GM12872 (cell line): ENCODE results near the gene KIAA1671.

Source experiments
- TF ChIP-seq, protein P1 (sequence below): IDR thresholded peaks from 3 replicates; pipeline ENCODE4 v1.5.1; 2011; ENCODE audit warnings: low read depth, mild to moderate bottlenecking, low read length, moderate library complexity; ENCODE audit not compliant: insufficient read depth

The KIAA1671 gene

DNA sequence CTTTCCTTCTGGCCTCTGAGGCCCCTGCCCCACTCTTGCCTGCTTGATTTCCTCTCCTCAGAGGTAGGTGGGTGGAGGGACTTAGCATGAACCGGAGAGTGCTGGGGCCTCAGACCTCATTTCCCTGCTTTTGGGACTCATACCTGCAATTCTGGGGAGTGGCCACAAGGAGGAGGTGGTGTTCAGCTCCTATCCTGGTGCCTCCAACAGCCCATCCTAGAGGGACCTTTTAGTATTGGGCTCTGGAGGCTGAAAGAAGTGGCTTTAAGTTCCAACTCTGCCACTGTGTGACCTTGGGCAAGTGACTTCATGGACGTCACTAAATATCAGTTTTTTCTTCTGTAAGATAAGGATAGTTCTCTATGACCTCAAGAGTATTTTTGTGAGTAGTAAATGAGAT, 98.6 kb downstream of the KIAA1671 start:
- TF ChIP-seq, protein P1, sequence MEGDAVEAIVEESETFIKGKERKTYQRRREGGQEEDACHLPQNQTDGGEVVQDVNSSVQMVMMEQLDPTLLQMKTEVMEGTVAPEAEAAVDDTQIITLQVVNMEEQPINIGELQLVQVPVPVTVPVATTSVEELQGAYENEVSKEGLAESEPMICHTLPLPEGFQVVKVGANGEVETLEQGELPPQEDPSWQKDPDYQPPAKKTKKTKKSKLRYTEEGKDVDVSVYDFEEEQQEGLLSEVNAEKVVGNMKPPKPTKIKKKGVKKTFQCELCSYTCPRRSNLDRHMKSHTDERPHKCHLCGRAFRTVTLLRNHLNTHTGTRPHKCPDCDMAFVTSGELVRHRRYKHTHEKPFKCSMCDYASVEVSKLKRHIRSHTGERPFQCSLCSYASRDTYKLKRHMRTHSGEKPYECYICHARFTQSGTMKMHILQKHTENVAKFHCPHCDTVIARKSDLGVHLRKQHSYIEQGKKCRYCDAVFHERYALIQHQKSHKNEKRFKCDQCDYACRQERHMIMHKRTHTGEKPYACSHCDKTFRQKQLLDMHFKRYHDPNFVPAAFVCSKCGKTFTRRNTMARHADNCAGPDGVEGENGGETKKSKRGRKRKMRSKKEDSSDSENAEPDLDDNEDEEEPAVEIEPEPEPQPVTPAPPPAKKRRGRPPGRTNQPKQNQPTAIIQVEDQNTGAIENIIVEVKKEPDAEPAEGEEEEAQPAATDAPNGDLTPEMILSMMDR = peak; percentile 61; the same call in 2 of the 3 replicates

DNA sequence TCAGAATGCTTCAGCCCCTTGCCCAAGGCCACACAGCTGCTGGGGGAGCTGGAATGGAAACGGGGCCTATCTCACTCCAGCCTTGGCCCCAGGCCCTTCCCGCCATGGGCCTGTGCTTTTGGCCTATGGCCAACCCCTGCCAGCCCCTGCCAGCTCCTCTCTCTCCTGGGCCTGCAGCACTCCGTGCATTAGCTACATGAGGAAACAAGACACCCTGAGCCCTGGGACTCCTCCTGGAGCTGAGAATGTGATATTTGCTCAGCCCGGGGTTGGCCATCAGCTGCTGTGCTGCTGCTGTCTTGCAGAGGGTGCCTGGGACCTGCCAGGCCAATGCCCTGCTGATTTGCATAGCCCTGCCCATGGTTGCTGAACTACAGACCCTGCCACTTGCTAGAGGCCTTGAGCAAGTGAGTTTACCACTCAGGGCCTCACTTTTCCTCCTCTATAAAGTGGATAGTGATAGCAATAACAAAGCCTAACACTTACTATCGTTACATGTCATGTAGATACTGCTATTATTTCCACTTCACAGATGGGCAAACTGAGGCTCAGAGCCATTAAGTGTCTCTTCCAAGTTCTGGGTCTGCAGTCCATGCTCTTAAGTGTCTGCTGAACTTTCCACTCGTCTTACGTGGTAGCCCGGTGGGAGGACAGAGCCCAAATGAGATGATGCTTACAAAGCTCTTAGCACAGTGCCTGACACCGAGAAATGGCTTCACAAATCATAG, 99.6 kb downstream of the KIAA1671 start:
- TF ChIP-seq, protein P1 = no peak

DNA sequence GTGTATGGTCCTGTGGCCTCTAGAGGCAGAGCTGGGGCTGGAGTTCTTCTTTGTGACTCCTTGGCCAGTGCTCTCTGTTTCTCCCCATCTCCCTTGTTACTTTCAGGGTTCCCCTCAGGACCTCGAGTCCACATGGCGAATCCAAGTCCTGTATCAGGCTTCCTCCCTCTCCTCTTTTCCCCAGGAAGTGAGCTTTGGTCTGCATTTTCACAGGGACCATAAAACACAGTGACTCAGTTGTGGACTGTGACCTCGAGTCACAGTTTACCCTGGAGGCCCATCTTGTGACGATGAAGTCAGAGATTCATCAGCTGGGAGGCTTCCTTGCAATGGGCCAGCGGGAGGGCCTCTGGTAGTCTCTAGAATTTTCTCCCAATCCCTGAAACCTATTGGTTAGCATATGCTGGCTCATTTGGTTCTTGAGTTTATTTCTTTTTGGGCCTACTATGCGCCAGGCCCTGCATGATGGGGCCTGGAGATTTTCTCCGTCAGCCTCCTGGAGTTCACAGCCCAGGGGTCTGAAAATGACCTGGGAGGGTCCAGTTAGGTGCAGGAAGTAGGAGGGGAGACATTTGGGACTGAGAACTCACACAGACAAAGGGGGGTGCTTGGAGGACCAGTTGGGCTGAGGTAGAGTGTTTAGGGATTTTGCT, 100.8 kb downstream of the KIAA1671 start:
- TF ChIP-seq, protein P1 = no peak

DNA sequence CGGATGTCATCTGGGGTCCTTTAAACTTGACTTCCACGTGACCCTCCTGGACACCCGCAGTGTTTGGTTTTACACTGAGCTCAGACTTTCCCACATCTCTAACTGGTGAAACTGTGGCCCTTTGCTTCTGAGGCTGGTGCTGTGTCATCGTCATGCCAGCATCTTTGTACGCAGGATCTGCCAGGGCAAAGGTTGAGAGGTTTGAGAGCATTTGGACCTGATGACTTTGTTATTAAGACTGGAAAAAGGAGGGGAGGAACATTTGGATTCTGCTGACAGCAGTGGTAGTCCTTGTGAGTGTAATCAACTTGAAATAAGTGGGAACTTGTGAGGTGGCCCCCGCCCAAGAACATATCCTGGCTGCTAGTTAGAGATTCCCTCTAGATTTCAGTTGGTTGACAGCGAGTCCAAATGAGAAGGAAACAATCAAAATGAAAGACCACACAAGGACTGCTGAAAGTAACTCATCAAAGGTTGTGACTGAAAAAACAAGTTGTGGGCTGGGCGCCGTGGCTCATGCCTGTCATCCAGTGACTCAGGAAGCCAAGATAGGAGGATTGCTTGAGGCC, 102.5 kb downstream of the KIAA1671 start:
- TF ChIP-seq, protein P1 = no peak

DNA sequence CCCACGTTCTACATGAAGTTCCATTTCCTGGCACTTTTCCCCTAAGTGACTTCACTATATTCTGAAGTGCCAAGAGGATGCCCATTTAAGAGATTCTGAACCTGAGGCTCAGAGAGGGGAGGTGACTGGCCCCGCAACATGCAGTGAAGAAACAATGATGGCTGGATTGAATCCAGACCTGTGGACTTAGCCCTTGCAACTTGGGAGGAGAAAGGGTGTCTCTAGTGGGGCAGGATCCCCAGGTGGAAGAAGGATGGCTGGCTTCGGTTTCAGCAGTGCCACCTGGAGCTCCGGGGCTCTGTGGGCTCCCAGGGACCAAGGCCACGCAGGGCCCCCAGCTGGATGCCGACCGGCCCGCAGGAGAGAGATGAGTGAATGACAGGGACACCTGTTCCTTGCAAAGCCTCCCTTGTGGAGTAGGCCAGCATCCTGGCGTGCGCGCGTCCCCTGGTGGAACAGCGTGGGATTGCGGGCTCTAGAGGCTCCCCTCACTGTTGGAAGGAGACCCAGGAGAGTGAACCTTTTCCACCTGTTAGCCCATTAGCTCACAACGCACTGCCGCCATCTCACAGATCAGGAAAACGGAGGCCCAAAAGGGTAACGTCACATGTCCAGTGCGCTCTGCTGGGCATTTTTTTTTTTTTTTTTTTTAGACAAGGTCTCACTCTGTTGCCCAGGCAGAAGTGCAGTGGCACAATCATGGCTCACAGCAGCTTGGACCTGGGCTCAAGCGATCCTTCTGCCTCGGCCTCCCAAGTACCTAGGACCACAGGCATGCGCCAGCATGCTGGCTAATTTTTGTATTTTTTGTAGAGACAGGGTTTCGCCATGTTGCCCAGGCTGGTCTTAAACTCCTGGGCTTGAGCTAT, 104.7 kb downstream of the KIAA1671 start:
- TF ChIP-seq, protein P1 = peak; percentile 98

DNA sequence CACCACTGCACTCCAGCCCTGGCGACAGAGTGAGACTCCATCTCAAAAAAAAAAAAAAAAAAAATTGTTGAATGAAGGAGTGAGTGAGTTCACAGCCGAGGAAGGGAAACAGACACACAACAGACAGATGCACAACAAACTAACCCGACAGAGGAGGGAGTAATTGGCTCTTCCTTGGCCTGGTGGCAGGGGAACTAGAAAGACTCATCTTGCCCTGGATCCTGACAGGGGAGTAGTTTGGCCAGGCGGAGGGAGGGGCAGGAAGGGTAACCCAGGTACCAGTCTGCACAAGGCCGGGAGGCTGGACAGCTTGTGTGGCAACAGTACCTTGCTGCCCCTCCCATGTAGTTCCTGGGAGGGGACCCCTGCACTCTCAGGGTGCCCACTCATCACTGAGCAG, 106.9 kb downstream of the KIAA1671 start:
- TF ChIP-seq, protein P1 = no peak
